Ishikawa (cell line): ENCODE data around the gene YPEL3.

Source experiments
- CEBPB ChIP-seq: IDR thresholded peaks from 2 replicates; pipeline ENCODE4 v1.6.1; 2012
- EP300 ChIP-seq: IDR thresholded peaks from 2 replicates; pipeline ENCODE4 v1.6.1; 2012; ENCODE audit warnings: borderline replicate concordance
- FOXM1 ChIP-seq: IDR thresholded peaks from 2 replicates; pipeline ENCODE4 v1.6.1; 2012; ENCODE audit warnings: low read depth, borderline replicate concordance
- TAF1 ChIP-seq: IDR thresholded peaks from 2 replicates; pipeline ENCODE4 v1.6.1; 2012; ENCODE audit warnings: low read depth, mild to moderate bottlenecking
- TCF12 ChIP-seq: IDR thresholded peaks from 2 replicates; pipeline ENCODE4 v1.6.1; 2012; ENCODE audit warnings: low read depth
- YY1 ChIP-seq: IDR thresholded peaks from 2 replicates; pipeline ENCODE4 v1.6.1; 2012; ENCODE audit warnings: low read depth
- TF ChIP-seq, protein P1 (sequence below): IDR thresholded peaks from 2 replicates; pipeline ENCODE4 v1.6.1; 2012; ENCODE audit warnings: low read depth, mild to moderate bottlenecking
- TF ChIP-seq, protein P2 (sequence below): IDR thresholded peaks from 2 replicates; pipeline ENCODE4 v1.6.1; 2012
- TF ChIP-seq, protein P3 (sequence below): IDR thresholded peaks from 2 replicates; pipeline ENCODE4 v1.6.1; 2012

DNA sequence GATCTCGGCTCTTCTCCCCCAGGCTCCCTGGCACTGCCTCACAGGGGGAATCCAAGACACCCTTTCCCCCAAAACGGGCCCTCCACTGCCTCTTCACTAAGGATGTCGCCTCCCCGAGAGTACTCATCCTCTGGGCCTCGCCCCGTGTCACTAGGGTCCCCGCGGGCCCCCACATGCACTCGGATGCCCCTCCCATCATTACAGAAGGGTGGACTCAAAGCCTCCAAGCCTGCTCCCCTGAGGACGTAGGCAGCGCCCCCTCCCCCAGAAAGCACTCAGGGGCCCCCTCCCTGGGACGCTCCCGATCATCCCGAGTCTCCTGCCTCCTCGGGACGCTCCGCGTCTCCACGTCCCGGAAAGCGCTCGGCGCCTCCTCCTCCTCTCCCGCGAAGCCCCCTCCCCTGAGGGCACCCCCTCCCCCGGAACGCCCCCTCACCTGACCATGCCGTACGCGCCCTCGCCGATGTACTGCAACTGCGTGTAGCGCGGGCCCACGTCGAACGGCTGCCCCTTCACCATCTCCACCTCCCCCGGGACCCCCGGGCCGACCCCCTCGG is 26.7 kb upstream of the YPEL3 start:
- TF ChIP-seq, protein P1, sequence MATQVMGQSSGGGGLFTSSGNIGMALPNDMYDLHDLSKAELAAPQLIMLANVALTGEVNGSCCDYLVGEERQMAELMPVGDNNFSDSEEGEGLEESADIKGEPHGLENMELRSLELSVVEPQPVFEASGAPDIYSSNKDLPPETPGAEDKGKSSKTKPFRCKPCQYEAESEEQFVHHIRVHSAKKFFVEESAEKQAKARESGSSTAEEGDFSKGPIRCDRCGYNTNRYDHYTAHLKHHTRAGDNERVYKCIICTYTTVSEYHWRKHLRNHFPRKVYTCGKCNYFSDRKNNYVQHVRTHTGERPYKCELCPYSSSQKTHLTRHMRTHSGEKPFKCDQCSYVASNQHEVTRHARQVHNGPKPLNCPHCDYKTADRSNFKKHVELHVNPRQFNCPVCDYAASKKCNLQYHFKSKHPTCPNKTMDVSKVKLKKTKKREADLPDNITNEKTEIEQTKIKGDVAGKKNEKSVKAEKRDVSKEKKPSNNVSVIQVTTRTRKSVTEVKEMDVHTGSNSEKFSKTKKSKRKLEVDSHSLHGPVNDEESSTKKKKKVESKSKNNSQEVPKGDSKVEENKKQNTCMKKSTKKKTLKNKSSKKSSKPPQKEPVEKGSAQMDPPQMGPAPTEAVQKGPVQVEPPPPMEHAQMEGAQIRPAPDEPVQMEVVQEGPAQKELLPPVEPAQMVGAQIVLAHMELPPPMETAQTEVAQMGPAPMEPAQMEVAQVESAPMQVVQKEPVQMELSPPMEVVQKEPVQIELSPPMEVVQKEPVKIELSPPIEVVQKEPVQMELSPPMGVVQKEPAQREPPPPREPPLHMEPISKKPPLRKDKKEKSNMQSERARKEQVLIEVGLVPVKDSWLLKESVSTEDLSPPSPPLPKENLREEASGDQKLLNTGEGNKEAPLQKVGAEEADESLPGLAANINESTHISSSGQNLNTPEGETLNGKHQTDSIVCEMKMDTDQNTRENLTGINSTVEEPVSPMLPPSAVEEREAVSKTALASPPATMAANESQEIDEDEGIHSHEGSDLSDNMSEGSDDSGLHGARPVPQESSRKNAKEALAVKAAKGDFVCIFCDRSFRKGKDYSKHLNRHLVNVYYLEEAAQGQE = no peak
- TF ChIP-seq, protein P2, sequence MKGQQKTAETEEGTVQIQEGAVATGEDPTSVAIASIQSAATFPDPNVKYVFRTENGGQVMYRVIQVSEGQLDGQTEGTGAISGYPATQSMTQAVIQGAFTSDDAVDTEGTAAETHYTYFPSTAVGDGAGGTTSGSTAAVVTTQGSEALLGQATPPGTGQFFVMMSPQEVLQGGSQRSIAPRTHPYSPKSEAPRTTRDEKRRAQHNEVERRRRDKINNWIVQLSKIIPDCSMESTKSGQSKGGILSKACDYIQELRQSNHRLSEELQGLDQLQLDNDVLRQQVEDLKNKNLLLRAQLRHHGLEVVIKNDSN = no peak
- TF ChIP-seq CEBPB (no peak), TCF12 (no peak; the same call in 1 of the 2 replicates), YY1 (no peak), TAF1 (no peak; the same call in 1 of the 2 replicates), FOXM1 (no peak), EP300 (no peak)
- TF ChIP-seq, protein P3, sequence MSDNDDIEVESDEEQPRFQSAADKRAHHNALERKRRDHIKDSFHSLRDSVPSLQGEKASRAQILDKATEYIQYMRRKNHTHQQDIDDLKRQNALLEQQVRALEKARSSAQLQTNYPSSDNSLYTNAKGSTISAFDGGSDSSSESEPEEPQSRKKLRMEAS = no peak
